Calu3 (cell line): Measurements from ENCODE around the gene MT1H. TPM values are rescaled to one million over a fixed set of nuclear protein-coding genes. Genes with fewer than 3 reads are reported as not detected.

ENCODE experiments used
- BruUV-seq: library from RNA; stranded (reverse); fragments of 400-500 nt; replicated peaks from 2 replicates; lab custom pipeline; 2021; lab: Mats Ljungman, UMichigan
- CTCF ChIA-PET: fragments of 300-600 bp; sonication (Branson Sonifier 250); formaldehyde crosslinking; loops from one replicate; lab custom pipeline; 2022; ENCODE audit warnings: antibody characterized with exemption; lab: Charles Lee
- DNase-seq: peaks from one replicate; pipeline ENCODE4 v3.0.0; 2022
- H3K27ac Mint-ChIP-seq: one replicate; pipeline ENCODE4 v1.8.0; 2022; ENCODE audit warnings: mixed read lengths; ENCODE audit not compliant: unreplicated experiment
- H3K27me3 Mint-ChIP-seq: one replicate; pipeline ENCODE4 v1.8.0; 2022; ENCODE audit warnings: mixed read lengths; ENCODE audit not compliant: unreplicated experiment
- H3K36me3 Mint-ChIP-seq: one replicate; pipeline ENCODE4 v1.8.0; 2022; ENCODE audit warnings: mild to moderate bottlenecking, moderate library complexity, mixed read lengths; ENCODE audit not compliant: insufficient read depth, unreplicated experiment
- H3K4me1 Mint-ChIP-seq: one replicate; pipeline ENCODE4 v1.8.0; 2022; ENCODE audit warnings: mild to moderate bottlenecking, low read depth, mixed read lengths; ENCODE audit not compliant: unreplicated experiment
- H3K4me3 Mint-ChIP-seq: one replicate; pipeline ENCODE4 v1.8.0; 2022; ENCODE audit warnings: mild to moderate bottlenecking, low read depth, moderate library complexity, mixed read lengths; ENCODE audit not compliant: unreplicated experiment
- H3K9me3 Mint-ChIP-seq: one replicate; pipeline ENCODE4 v1.8.0; 2022; ENCODE audit warnings: low read depth, mixed read lengths; ENCODE audit not compliant: unreplicated experiment
- intact Hi-C: fragments of 100-400 bp; cut with micrococcal nuclease; formaldehyde crosslinking; loops from one replicate; pipeline ENCODE4 v1.10.0; 2022; ENCODE audit not compliant: unreplicated experiment
- total RNA-seq: library from RNA; stranded (reverse); gene quantifications from 2 replicates; pipeline ENCODE4 v1.2.3, GENCODE V29; 2022
- TF ChIP-seq, protein P1 (sequence below): fragments of 200-600 bp; IDR thresholded peaks from one replicate; pipeline ENCODE4 v1.8.0; 2022; ENCODE audit warnings: antibody characterized with exemption; ENCODE audit not compliant: unreplicated experiment

The MT1H gene
- total RNA-seq, 1 experiment from 2014 or later, result not detected

DNA sequence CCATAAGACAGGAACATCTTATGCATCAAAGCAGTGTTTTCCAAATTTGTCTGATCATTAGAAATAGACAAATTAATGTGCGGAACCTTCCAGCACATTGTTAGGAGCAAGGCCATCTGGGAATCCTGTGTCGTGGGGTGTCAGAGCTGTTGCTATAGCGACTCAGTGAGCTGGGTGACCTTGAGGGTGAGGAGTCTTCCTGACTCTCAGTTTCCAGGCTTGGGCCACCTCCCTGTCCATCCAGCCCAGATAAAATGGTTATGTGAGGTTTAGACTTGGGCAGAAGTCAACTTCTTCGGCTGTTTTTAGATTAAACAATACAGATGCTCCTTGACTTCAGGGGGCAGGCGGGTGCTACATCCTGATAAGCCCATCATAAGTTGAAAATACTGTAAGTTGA lies 33.2 kb downstream of the MT1H start:
- no peaks in the 10 kb centered on the region for H3K4me1 Mint-ChIP-seq
- peaks cover 7% of the 10 kb centered on the region for H3K27me3 Mint-ChIP-seq
- CTCF ChIA-PET, result interaction anchor here (0.7 to 3.0 kb wide), 8 partner anchors 29 to 1067 kb away, joined by 3 to 71 read pairs (median 6); partner anchors contain the start of gene MT2A
- no peak overlapping the region for H3K4me3 Mint-ChIP-seq
- no TSS peak for BruUV-seq
- TF ChIP-seq, protein P1, sequence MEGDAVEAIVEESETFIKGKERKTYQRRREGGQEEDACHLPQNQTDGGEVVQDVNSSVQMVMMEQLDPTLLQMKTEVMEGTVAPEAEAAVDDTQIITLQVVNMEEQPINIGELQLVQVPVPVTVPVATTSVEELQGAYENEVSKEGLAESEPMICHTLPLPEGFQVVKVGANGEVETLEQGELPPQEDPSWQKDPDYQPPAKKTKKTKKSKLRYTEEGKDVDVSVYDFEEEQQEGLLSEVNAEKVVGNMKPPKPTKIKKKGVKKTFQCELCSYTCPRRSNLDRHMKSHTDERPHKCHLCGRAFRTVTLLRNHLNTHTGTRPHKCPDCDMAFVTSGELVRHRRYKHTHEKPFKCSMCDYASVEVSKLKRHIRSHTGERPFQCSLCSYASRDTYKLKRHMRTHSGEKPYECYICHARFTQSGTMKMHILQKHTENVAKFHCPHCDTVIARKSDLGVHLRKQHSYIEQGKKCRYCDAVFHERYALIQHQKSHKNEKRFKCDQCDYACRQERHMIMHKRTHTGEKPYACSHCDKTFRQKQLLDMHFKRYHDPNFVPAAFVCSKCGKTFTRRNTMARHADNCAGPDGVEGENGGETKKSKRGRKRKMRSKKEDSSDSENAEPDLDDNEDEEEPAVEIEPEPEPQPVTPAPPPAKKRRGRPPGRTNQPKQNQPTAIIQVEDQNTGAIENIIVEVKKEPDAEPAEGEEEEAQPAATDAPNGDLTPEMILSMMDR, result no peak
- intact Hi-C loops, result loop anchor here (1.0 to 2.0 kb wide), 5 partner anchors 29 to 189 kb away; no protein-coding TSS in a partner anchor
- H3K27ac Mint-ChIP-seq, result no peak overlapping the region
- no peaks in the 10 kb centered on the region for H3K9me3 Mint-ChIP-seq
- no peak for DNase-seq
- no peaks in the 10 kb centered on the region for H3K36me3 Mint-ChIP-seq

DNA sequence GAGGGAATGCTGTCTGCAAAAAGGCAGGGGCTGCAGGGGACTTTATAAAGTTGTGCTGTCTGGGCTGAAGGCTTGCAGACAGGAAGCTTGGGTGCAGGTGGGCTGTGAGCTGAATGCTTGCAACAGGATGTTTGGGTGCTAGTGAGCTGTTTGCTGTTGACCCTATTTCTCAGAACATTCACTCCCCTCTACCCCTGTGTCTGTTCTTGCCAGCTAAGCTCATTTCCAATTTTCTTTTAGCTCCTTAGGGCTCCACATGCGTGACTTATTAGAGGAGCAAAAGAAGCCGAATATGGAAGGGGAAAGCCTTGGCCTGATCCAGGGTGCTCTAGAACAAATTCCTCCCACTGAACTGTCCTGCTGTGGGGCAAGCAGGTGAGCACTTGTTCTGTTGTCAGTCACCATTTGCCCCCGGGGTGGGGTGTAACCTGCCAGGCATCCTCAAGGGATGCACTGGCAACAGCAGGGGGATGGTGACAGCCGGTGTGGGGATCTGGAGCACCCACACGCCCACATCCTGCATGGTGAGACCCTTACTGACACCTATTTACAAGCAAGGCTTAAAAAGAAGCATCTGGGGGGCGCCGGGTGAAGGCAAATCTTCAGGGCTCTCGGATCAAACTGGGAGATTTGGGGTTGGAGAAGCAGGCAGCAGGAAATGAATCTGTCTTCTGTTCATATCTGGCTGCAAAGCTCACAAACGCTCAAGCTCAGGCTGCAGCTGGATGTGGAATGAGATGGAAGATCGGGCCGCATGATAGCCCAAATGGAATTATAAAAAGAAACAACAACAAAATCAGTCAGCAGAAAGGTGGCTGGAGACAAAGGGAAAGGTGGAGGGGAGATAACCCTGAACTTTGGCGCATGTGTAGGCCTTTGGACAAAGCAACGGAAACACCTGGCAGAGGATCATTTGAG lies 39.2 kb downstream of the MT1H start:
- Mint-ChIP-seq H3K4me1 (no peaks in the 10 kb centered on the region), H3K9me3 (no peaks in the 10 kb centered on the region), H3K36me3 (no peaks in the 10 kb centered on the region), H3K4me3 (no peak overlapping the region), H3K27me3 (peaks cover 61% of the 10 kb centered on the region), H3K27ac (no peak overlapping the region)
- BruUV-seq, result no TSS peak
- DNase-seq, result no peak
- intact Hi-C loops, result no loop called here
- CTCF ChIA-PET, result no interaction called here
- TF ChIP-seq, protein P1, result no peak

DNA sequence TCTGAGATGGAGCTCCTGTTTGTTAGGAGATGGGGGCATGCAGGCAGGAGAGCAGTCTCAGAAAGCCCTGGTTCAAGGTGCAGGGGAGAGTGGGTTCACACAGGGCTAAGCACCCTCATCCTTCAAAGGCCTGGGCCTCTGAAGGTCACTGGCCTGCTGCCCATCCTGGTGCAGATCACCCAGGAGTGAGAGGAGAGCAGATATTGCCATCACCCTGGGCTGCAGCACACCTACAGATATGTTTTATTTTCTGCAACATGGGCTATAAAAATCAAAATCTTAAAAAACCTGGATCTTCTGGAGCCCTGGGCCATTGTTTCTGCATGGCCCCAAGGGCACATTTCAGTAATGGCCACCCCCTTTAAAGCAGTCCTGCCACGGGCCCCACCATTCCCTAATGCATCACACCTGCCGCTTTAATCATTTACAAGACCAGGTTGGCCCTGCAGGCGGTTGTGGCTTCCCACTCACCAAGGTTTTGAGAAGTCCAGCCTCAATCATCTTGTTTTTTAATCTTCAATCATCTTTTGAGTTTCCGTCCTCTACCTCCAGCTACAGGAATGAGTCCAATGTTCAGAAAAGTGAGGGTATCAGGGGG lies 39.9 kb downstream of the MT1H start:
- no peak for DNase-seq
- H3K4me1 Mint-ChIP-seq, result no peaks in the 10 kb centered on the region
- CTCF ChIA-PET, result no interaction called here

DNA sequence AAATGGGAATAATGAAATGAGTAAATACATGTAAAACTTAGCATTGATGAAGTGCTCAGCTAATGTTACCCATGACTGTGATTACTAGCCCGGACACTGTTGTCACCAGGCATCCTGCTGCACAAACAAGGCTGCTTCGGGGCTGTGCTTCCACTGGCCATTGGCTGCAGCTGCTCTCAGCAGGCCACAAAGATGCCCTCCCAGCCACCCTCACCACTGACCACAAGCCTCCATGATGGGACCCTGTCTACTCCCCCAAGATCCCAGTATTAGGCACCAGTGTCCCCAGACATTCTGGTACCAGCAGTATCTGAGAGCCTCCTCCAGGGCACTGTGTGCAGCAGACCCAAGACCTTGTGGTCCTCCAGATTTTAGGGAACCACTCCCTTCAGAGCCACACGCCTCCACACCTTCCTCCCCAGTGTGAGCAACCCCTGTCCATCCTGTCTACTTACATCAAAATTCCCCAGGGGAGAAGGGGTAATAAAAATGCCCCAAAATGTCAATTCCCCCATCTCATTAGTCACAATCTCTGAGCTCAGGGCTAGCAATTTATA lies 40.6 kb downstream of the MT1H start:
- CTCF ChIA-PET, result no interaction called here
- no peak overlapping the region for H3K4me3 Mint-ChIP-seq
- intact Hi-C loops, result no loop called here
- BruUV-seq, result no TSS peak
- H3K27me3 Mint-ChIP-seq, result peaks cover 61% of the 10 kb centered on the region
- no peaks in the 10 kb centered on the region for H3K4me1 Mint-ChIP-seq
- no peaks in the 10 kb centered on the region for H3K36me3 Mint-ChIP-seq
- no peaks in the 10 kb centered on the region for H3K9me3 Mint-ChIP-seq
- no peak overlapping the region for H3K27ac Mint-ChIP-seq
- DNase-seq, result no peak
- TF ChIP-seq, protein P1, result no peak

More for the DNA sequence above, 39.9 kb downstream of the MT1H start:
- Mint-ChIP-seq H3K36me3 (no peaks in the 10 kb centered on the region), H3K9me3 (no peaks in the 10 kb centered on the region), H3K27ac (no peak overlapping the region), H3K27me3 (peaks cover 61% of the 10 kb centered on the region), H3K4me3 (no peak overlapping the region)
- BruUV-seq, result no TSS peak
- intact Hi-C loops, result no loop called here
- TF ChIP-seq, protein P1, result no peak
